GM18868 (cell line): ENCODE measurements around the gene TTC23.
"Not testable (repeated sequence)": the region's sequence is repeated elsewhere in the genome, so short reads cannot be mapped to it uniquely, and the experiment has no call there.

ENCODE experiments used
- ATAC-seq: cut with Tn5 transposase; IDR thresholded peaks from one replicate; pipeline ENCODE4 v1.9.1; 2021; ENCODE audit warnings: mild to moderate bottlenecking, moderate library complexity; ENCODE audit not compliant: unreplicated experiment

Gene TTC23

GRCh38 chr15:99201408-99202175, 47.8 kb downstream of the TTC23 start:
- no peak for ATAC-seq

- ATAC-seq, result no peak
These were observed 51.5 kb downstream of the TTC23 start for GRCh38 chr15:99197856-99198255.

GRCh38 chr15:99192181-99192580, 57.2 kb downstream of the TTC23 start:
- not testable (repeated sequence) for ATAC-seq

GRCh38 chr15:99187936-99188335, 61.4 kb downstream of the TTC23 start:
- ATAC-seq, result no peak

GRCh38 chr15:99185414-99186130, 63.8 kb downstream of the TTC23 start:
- no peak for ATAC-seq

- no peak for ATAC-seq
These were observed 66.6 kb downstream of the TTC23 start for GRCh38 chr15:99182791-99183190.

GRCh38 chr15:99181545-99181971, 67.8 kb downstream of the TTC23 start:
- ATAC-seq, result no peak

GRCh38 chr15:99180964-99181306, 68.4 kb downstream of the TTC23 start:
- ATAC-seq, result no peak

- ATAC-seq, result no peak
These were observed 69.1 kb downstream of the TTC23 start for GRCh38 chr15:99180086-99180963.

- no peak for ATAC-seq
These were observed 71.7 kb downstream of the TTC23 start for GRCh38 chr15:99177679-99178078.

- no peak for ATAC-seq
These were observed 72.6 kb downstream of the TTC23 start for GRCh38 chr15:99176757-99177156.

GRCh38 chr15:99174567-99175395, 74.6 kb downstream of the TTC23 start:
- no peak for ATAC-seq

- no peak for ATAC-seq
These were observed 76.4 kb downstream of the TTC23 start for GRCh38 chr15:99172989-99173388.

GRCh38 chr15:99172171-99172570, 77.2 kb downstream of the TTC23 start:
- no peak for ATAC-seq

GRCh38 chr15:99170476-99171065, 78.8 kb downstream of the TTC23 start:
- no peak for ATAC-seq

GRCh38 chr15:99169769-99170311, 79.5 kb downstream of the TTC23 start:
- no peak for ATAC-seq

- ATAC-seq, result peak; percentile 37
These were observed 80.5 kb downstream of the TTC23 start for GRCh38 chr15:99168601-99169580.

GRCh38 chr15:99167640-99168039, 81.7 kb downstream of the TTC23 start:
- ATAC-seq, result peak; percentile 79

- no peak for ATAC-seq
These were observed 82.2 kb downstream of the TTC23 start for GRCh38 chr15:99167201-99167600.
